HG03378 (cell line): ENCODE data around the gene MAP1S.

ENCODE experiments used
- ATAC-seq: cut with Tn5 transposase; IDR thresholded peaks from one replicate; pipeline ENCODE4 v1.9.1; 2021; ENCODE audit warnings: mild to moderate bottlenecking, moderate library complexity; ENCODE audit not compliant: unreplicated experiment

Gene MAP1S

GRCh38 chr19:17718947-17719711 is at the start of gene MAP1S:
MAP1S (plus strand) TSS chr19:17719480; CDS start chr19:17719503, 23 bp downstream.
- ATAC-seq, result no peak

- no peak for ATAC-seq
Observed at GRCh38 chr19:17671906-17672305, 47.4 kb upstream of the MAP1S start.

- no peak for ATAC-seq
Observed at GRCh38 chr19:17673937-17674799, 45.1 kb upstream of the MAP1S start.

GRCh38 chr19:17676295-17676694 is 43.0 kb upstream of the MAP1S start:
- ATAC-seq, result no peak

GRCh38 chr19:17677002-17677401 is 42.3 kb upstream of the MAP1S start:
- ATAC-seq, result no peak

- ATAC-seq, result no peak
Observed at GRCh38 chr19:17678836-17679235, 40.4 kb upstream of the MAP1S start.

GRCh38 chr19:17679526-17680229 is 39.6 kb upstream of the MAP1S start:
- no peak for ATAC-seq

GRCh38 chr19:17680230-17680722 is 39.0 kb upstream of the MAP1S start:
- no peak for ATAC-seq

- ATAC-seq, result no peak
Observed at GRCh38 chr19:17681505-17682125, 37.7 kb upstream of the MAP1S start.

GRCh38 chr19:17682273-17682672 is 37.0 kb upstream of the MAP1S start:
- ATAC-seq, result no peak

- no peak for ATAC-seq
Observed at GRCh38 chr19:17683078-17683477, 36.2 kb upstream of the MAP1S start.

- ATAC-seq, result no peak
Observed at GRCh38 chr19:17684256-17684655, 35.0 kb upstream of the MAP1S start.

GRCh38 chr19:17685451-17686022 is 33.7 kb upstream of the MAP1S start:
- no peak for ATAC-seq

- no peak for ATAC-seq
Observed at GRCh38 chr19:17686023-17686521, 33.2 kb upstream of the MAP1S start.

- ATAC-seq, result no peak
Observed at GRCh38 chr19:17686592-17687024, 32.7 kb upstream of the MAP1S start.

GRCh38 chr19:17687141-17687856 is 32.0 kb upstream of the MAP1S start:
- no peak for ATAC-seq

GRCh38 chr19:17687857-17688784 is 31.2 kb upstream of the MAP1S start, which contains the start of gene UNC13A:
UNC13A (minus strand) TSS chr19:17688354; CDS start chr19:17688199, 155 bp downstream.
- no peak for ATAC-seq

- no peak for ATAC-seq
Observed at GRCh38 chr19:17688853-17689595, 30.3 kb upstream of the MAP1S start.
